Kidney (tissue), 14 donors: ENCODE measurements around the gene ZNF384. TPM values are rescaled to one million over a fixed set of nuclear protein-coding genes. Genes with fewer than 3 reads are reported as not detected.

Source experiments
- DNase-seq, 5 donors: peaks; one replicate each; pipeline ENCODE4 v3.0.0-alpha.2; 2013 to 2020
- FAIRE-seq: peaks from 2 replicates; lab custom pipeline; 2012; peaks lifted over from hg19 to GRCh38; lab: Jason Lieb, UNC
- H3K27ac ChIP-seq, 2 donors: one replicate each; pipeline ENCODE4 v1.7.0; 2013; ENCODE audit warnings: low read depth in 2 of 2, low read length in 2 of 2, inconsistent platforms in 1 of 2
- H3K27me3 ChIP-seq: one replicate; pipeline ENCODE4 v1.7.1; 2013; ENCODE audit warnings: low read length, inconsistent platforms; ENCODE audit not compliant: control insufficient read depth, insufficient read depth
- H3K36me3 ChIP-seq, 3 donors: one replicate each; pipeline versions ENCODE4 v1.7.0 to v1.7.1; 2013; ENCODE audit warnings: low read length in 3 of 3, control low read depth in 1 of 3, inconsistent platforms in 1 of 3; ENCODE audit not compliant: insufficient read depth in 3 of 3, control insufficient read depth in 2 of 3
- H3K4me1 ChIP-seq, 3 donors: one replicate each; pipeline versions ENCODE4 v1.7.0 to v1.7.1; 2013; ENCODE audit warnings: low read length in 3 of 3, inconsistent platforms in 1 of 3, low read depth in 1 of 3; ENCODE audit not compliant: control insufficient read depth in 2 of 3, insufficient read depth in 2 of 3
- H3K4me3 ChIP-seq, 3 donors: one replicate each; pipeline versions ENCODE4 v1.7.0 to v1.8.1; 2013; ENCODE audit warnings: low read length in 3 of 3, control low read depth in 1 of 3, inconsistent platforms in 1 of 3
- H3K9ac ChIP-seq, 3 donors: one replicate each; pipeline versions ENCODE4 v1.7.0 to v1.7.1; 2013; ENCODE audit warnings: low read length in 3 of 3, control low read depth in 1 of 3, inconsistent platforms in 1 of 3
- H3K9me3 ChIP-seq, 3 donors: one replicate each; pipeline versions ENCODE4 v1.7.0 to v1.7.1; 2013; ENCODE audit warnings: low read length in 3 of 3, control low read depth in 1 of 3, inconsistent platforms in 1 of 3; ENCODE audit not compliant: control insufficient read depth in 2 of 3, insufficient read depth in 1 of 3
- CTCF ChIP-seq: IDR thresholded peaks from 3 replicates; pipeline ENCODE4 v1.5.1; 2012; ENCODE audit warnings: mild to moderate bottlenecking, moderate library complexity, borderline replicate concordance; ENCODE audit not compliant: insufficient read depth; ENCODE audit errors: extremely low read depth
- intact Hi-C: fragments of 100-400 bp; cut with DNase I; formaldehyde crosslinking; loops from one replicate; pipeline ENCODE4 v1.11.1; 2022
- polyA plus RNA-seq: library from polyadenylated mRNA; stranded (reverse); fragments of 350-450 nt; fragmentation: Illumina TruSeq; extraction: RNeasy Lipid Tissue Mini Kit (QIAGEN cat#74804); gene quantifications from one replicate; pipeline ENCODE4 v1.2.3, GENCODE V29; 2014; ENCODE audit warnings: low read depth, low replicate concordance; ENCODE audit not compliant: insufficient read depth
- total RNA-seq: library from RNA; stranded (reverse); fragmentation: NEBNext Ultra II Directional; extraction: Animal tissue kit (Norgen Biotek cat#: 25700); gene quantifications from one replicate; pipeline ENCODE4 v1.2.1, GENCODE V29; 2021
- donor health status: control.
- donor health status: control.
- donor health status: control.
- donor health status: control.
- donor health status: control.
- donor health status: DM: yes; HTN: yes; CAD: no.
- donor health status: Normal renal cell carcinoma (clear cell type).

ZNF384 gene
- total and polyA plus RNA-seq, 2 donors from 2014 or later = 19.7 to 51.6 TPM

GRCh38 chr12:6653987-6654386 lies 35.2 kb downstream of the ZNF384 start:
- Histone ChIP-seq H3K4me1 (no peaks in the 10 kb centered on the region), H3K9me3 (no peaks in the 10 kb centered on the region), H3K4me3 (no peak overlapping the region), H3K36me3 (peaks cover 5 to 40% (median 28%) of the 10 kb centered on the region in 3 donors), H3K27me3 (no peaks in the 10 kb centered on the region), H3K9ac (no peak overlapping the region), H3K27ac (no peak overlapping the region)
- intact Hi-C loops = no loop called here
- FAIRE-seq = no peak
- no peak for DNase-seq
- TF ChIP-seq CTCF = no peak

DNA sequence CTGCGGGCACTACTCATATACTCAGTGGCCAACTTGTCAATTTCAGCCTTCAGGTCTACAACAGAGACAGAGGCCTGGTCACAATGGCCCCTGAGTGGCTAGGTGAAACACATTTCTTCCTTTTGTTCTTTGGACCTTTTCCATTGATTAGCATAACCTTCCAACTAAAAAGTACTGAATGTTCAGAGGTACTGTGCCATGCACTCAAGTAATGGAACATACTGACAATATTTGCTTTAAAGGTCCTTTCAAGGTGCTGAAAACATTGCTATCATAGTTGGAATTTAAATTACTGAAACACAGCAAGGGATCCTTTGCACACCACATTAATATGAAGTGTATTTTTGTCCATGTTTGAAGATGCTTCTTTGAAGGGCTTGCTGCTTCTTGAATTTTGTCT lies 35.8 kb downstream of the ZNF384 start:
- Histone ChIP-seq H3K27ac (no peak overlapping the region), H3K36me3 (peaks cover 5 to 43% (median 28%) of the 10 kb centered on the region in 3 donors), H3K9ac (no peak overlapping the region), H3K4me3 (no peak overlapping the region), H3K4me1 (no peaks in the 10 kb centered on the region), H3K27me3 (no peaks in the 10 kb centered on the region), H3K9me3 (no peaks in the 10 kb centered on the region)
- no peak for TF ChIP-seq CTCF
- intact Hi-C loops = no loop called here
- FAIRE-seq (no peak), DNase-seq (no peak)

GRCh38 chr12:6652391-6652790 lies 36.8 kb downstream of the ZNF384 start:
- H3K9ac ChIP-seq = no peak overlapping the region
- H3K36me3 ChIP-seq = peaks cover 5 to 47% (median 28%) of the 10 kb centered on the region in 3 donors
- H3K27ac ChIP-seq = no peak overlapping the region
- no peak for TF ChIP-seq CTCF
- DNase-seq (no peak), FAIRE-seq (no peak)
- H3K27me3 ChIP-seq = no peaks in the 10 kb centered on the region
- H3K4me3 ChIP-seq = no peak overlapping the region
- no peaks in the 10 kb centered on the region for H3K4me1 ChIP-seq
- intact Hi-C loops = no loop called here
- no peaks in the 10 kb centered on the region for H3K9me3 ChIP-seq

- Histone ChIP-seq H3K4me1 (peaks cover 0 to 2% (median 0%) of the 10 kb centered on the region in 3 donors), H3K36me3 (peaks cover 5 to 39% (median 22%) of the 10 kb centered on the region in 3 donors)
These were observed 38.3 kb downstream of the ZNF384 start for GRCh38 chr12:6650832-6651231.

More at GRCh38 chr12:6650832-6651231, 38.3 kb downstream of the ZNF384 start:
- Histone ChIP-seq H3K4me3 (no peak overlapping the region), H3K9me3 (no peaks in the 10 kb centered on the region), H3K9ac (no peak overlapping the region), H3K27ac (no peak overlapping the region), H3K27me3 (no peaks in the 10 kb centered on the region)
- no peak for FAIRE-seq
- TF ChIP-seq CTCF = no peak
- no peak for DNase-seq
- intact Hi-C loops = no loop called here
